Ascending aorta (tissue), 2 donors: ENCODE results near the gene ZNF329. TPM values are rescaled to one million over a fixed set of nuclear protein-coding genes. Genes with fewer than 3 reads are reported as not detected.
"Not testable (repeated sequence)": the region's sequence is repeated elsewhere in the genome, so short reads cannot be mapped to it uniquely, and the experiment has no call there.

Experiments used
- DNase-seq, 2 donors: peaks; one replicate each; pipeline ENCODE4 v3.0.0-alpha.2; 2019; ENCODE audit warnings: low spot score in 2 of 2
- H3K27ac ChIP-seq, 2 donors: fragments of 200-600 bp; sonication (generic); one replicate each; pipeline ENCODE4 v1.5.1; 2016 to 2017; ENCODE audit warnings: mild to moderate bottlenecking in 1 of 2
- H3K27me3 ChIP-seq: fragments of 200-600 bp; sonication (generic); one replicate; pipeline ENCODE4 v1.5.1; 2017
- H3K36me3 ChIP-seq, 2 donors: fragments of 200-600 bp; sonication (generic); one replicate each; pipeline ENCODE4 v1.5.1; 2016
- H3K4me1 ChIP-seq, 2 donors: fragments of 200-600 bp; sonication (generic); one replicate each; pipeline ENCODE4 v1.5.1; 2016 to 2017; ENCODE audit warnings: mild to moderate bottlenecking in 1 of 2
- H3K4me3 ChIP-seq, 2 donors: fragments of 200-600 bp; sonication (generic); one replicate each; pipeline ENCODE4 v1.5.1; 2016 to 2017; ENCODE audit warnings: mild to moderate bottlenecking in 1 of 2
- H3K9me3 ChIP-seq, 2 donors: fragments of 200-600 bp; sonication (generic); one replicate each; pipeline ENCODE4 v1.5.1; 2016
- CTCF ChIP-seq, 3 experiments: fragments of 200-600 bp in 2 of 3; fragments of 450-650 bp in 1 of 3; sonication (generic) in 2 of 3; IDR thresholded peaks; one replicate each; pipeline ENCODE4 v1.5.1; 2016 to 2019; ENCODE audit warnings: antibody characterized with exemption in 3 of 3, mild to moderate bottlenecking in 1 of 3, moderate library complexity in 1 of 3
- intact Hi-C: fragments of 100-400 bp; cut with DNase I; formaldehyde crosslinking; loops from one replicate; pipeline ENCODE4 v1.15.1; 2023
- total RNA-seq: library from RNA; depleted of rRNA; stranded (reverse); fragments of >200 nt; gene quantifications from one replicate; pipeline ENCODE4 v1.1.0, GENCODE V29; 2016

The ZNF329 gene
- total RNA-seq, 1 donor from 2014 or later = 3.8 TPM

DNA sequence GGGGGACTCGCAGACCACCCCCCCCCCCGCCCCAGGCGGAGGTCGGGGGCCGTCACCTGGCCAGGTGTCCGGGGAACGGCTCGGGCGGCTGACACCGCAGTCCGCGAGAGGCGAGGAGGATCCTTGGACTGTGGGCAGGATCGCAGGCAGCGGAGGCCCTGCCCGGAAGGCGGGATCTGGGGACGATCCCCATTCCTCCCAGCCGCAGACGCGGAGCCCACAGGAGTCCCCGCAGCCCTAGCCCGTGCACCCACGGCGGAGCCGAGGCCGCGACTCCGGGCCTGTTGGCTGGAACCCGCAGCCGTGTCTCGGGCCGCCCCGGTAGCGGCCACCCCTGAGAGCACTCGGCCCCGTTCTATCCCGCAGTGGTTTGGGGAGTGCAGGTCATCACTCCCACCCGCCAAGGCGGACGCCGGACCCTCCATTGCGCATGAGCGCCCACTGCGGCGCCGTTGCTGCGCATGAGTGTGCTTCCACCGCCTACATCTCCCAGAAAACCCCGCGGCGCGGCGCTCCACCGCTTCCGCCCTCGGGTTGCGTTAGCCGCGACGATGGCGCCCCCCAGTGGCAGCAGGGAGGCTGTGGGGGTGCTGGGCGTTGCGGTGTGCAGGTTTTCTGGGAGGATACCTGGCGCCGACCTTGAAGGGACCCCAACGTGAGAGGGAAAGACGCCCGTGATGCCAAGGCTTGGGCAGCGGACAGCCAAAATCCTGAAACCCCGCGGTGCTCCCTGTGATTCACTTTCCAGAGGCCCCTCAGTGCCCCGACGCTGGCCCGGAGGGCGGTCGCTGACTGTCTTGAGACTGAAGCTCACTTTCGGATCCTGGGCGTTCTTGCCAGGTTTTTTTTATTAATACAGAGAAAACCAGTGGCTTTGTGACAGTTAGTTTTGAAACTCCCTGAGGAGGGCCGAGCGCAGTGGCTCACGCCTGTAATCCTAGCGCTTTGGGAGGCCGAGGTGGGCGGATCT is 4.4 kb upstream of the ZNF329 start:
- peak; percentile 77 to 98 for DNase-seq
- Histone ChIP-seq H3K4me1 (peaks cover 5 to 20% of the 10 kb centered on the region in 2 donors), H3K4me3 (peak overlapping the region; percentile 84 to 86), H3K36me3 (no peaks in the 10 kb centered on the region), H3K27me3 (no peaks in the 10 kb centered on the region), H3K9me3 (peaks cover 0 to under 1% of the 10 kb centered on the region in 2 donors), H3K27ac (peak overlapping the region; percentile 93 to 95)
- peak; percentile 97 to 98 (median 98) for TF ChIP-seq CTCF (IDR thresholded peaks at IDR 0.05)
- intact Hi-C loops = loop anchor here (1.0 to 10.0 kb wide), 12 partner anchors 28 to 1840 kb away; partner anchors contain the start of genes ZIK1, ZNF256, ZNF274 and ZNF417

- H3K27me3 ChIP-seq = no peaks in the 10 kb centered on the region
- no peak for TF ChIP-seq CTCF (IDR thresholded peaks at IDR 0.05)
- peak overlapping the region; percentile 84 to 86 for H3K4me3 ChIP-seq
- no peaks in the 10 kb centered on the region for H3K36me3 ChIP-seq
- H3K9me3 ChIP-seq = no peaks in the 10 kb centered on the region
- peaks cover 5 to 22% of the 10 kb centered on the region in 2 donors for H3K4me1 ChIP-seq
- peak overlapping the region; percentile 93 to 95 for H3K27ac ChIP-seq
- peak in 1 of 2 donors; percentile 64 for DNase-seq
- intact Hi-C loops = loop anchor here (2.0 to 10.0 kb wide), 8 partner anchors 152 to 1839 kb away; partner anchors contain the start of genes ZIK1, ZNF417, ZNF583 and ZNF606
Observed at GRCh38 chr19:58154287-58154678, 3.7 kb upstream of the ZNF329 start.

- no peak for TF ChIP-seq CTCF (IDR thresholded peaks at IDR 0.05)
- H3K36me3 ChIP-seq = no peaks in the 10 kb centered on the region
- peaks cover 5 to 22% of the 10 kb centered on the region in 2 donors for H3K4me1 ChIP-seq
- H3K4me3 ChIP-seq = peak overlapping the region in 1 of 2 donors; percentile 84
- H3K27ac ChIP-seq = no peak overlapping the region
- intact Hi-C loops = loop anchor here (5.0 to 10.0 kb wide), 7 partner anchors 151 to 1839 kb away; partner anchors contain the start of genes ZIK1, ZNF417, ZNF583 and ZNF606
- no peaks in the 10 kb centered on the region for H3K27me3 ChIP-seq
- DNase-seq = no peak
- peaks cover 0 to 9% of the 10 kb centered on the region in 2 donors for H3K9me3 ChIP-seq
Observed at GRCh38 chr19:58153386-58153785, 2.8 kb upstream of the ZNF329 start.

DNA sequence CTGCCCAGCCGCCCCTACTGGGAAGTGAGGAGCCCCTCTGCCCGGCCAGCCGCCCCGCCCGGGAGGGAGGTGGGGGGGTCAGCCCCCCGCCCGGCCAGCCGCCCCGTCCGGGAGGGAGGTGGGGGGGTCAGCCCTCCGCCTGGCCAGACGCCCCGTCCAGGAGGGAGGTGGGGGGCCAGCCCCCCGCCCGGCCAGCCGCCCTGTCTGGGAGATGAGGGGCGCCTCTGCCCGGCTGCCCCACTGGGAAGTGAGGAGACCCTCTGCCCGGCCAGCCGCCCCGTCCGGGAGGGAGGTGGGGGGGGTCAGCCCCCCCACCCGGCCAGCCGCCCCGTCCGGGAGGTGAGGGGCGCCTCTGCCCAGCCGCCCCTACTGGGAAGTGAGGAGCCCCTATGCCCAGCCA is 3.1 kb downstream of the ZNF329 start:
- DNase-seq, H3K4me3 ChIP-seq, intact Hi-C loops, H3K27me3 ChIP-seq, H3K27ac ChIP-seq, H3K4me1 ChIP-seq: not testable (repeated sequence)
- Histone ChIP-seq H3K36me3 (peaks cover 16 to 17% of the 10 kb centered on the region in 2 donors), H3K9me3 (peaks cover 39 to 52% of the 10 kb centered on the region in 2 donors)

- DNase-seq = no peak
- Histone ChIP-seq H3K9me3 (peaks cover 53 to 68% of the 10 kb centered on the region in 2 donors), H3K36me3 (peaks cover 32 to 33% of the 10 kb centered on the region in 2 donors), H3K4me1 (peaks cover 0 to 2% of the 10 kb centered on the region in 2 donors), H3K4me3 (no peak overlapping the region), H3K27me3 (no peaks in the 10 kb centered on the region), H3K27ac (no peak overlapping the region)
- intact Hi-C loops = no loop called here
- no peak for TF ChIP-seq CTCF (IDR thresholded peaks at IDR 0.05)
Observed at GRCh38 chr19:58145849-58146248, 4.7 kb downstream of the ZNF329 start.

DNA sequence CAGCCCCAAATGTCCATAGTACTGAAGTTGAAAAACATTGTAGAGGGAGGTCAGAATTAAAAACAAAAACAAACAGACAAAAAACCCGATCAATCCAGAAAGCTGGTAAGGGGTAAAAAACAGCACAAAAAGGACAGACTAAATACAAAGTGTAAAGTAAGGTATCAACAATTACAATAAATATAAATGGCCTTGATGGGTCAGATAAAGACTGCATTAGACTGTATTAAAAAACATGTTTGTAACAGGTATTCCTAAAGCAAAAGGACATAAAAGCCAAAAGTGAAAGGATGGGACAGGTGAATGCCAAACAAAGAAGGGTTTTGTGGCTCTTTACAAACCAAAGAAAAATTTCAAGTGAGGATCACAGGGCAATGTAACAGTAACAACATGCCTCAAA is 16.3 kb downstream of the ZNF329 start:
- Histone ChIP-seq H3K27me3 (no peaks in the 10 kb centered on the region), H3K4me3 (no peak overlapping the region), H3K9me3 (peaks cover 96 to 100% of the 10 kb centered on the region in 2 donors), H3K36me3 (peaks cover 94 to 100% of the 10 kb centered on the region in 2 donors), H3K27ac (no peak overlapping the region), H3K4me1 (no peaks in the 10 kb centered on the region)
- no peak for DNase-seq
- TF ChIP-seq CTCF (IDR thresholded peaks at IDR 0.05) = no peak
- intact Hi-C loops = no loop called here
